Panc1 (cell line): ENCODE data around the gene MAGI3. TPM values are rescaled to one million over a fixed set of nuclear protein-coding genes. Genes with fewer than 3 reads are reported as not detected.

Source experiments
- ATAC-seq: fragments of 200-7000 bp; cut with Tn5 transposase; 2 replicates; pipeline ENCODE4 v1.9.1; 2020; ENCODE audit warnings: mild to moderate bottlenecking, moderate library complexity
- BruUV-seq: library from RNA; stranded (reverse); fragments of 400-500 nt; replicated peaks from 2 replicates; lab custom pipeline; 2021; lab: Mats Ljungman, UMichigan
- CTCF ChIA-PET: fragments of 300-600 bp; sonication (Branson Sonifier 250); formaldehyde crosslinking; loops from one replicate; lab custom pipeline; 2022; ENCODE audit warnings: antibody characterized with exemption; lab: Charles Lee
- POLR2A ChIA-PET: fragments of 300-600 bp; sonication (Branson Sonifier 250); formaldehyde crosslinking; loops from one replicate; lab custom pipeline; 2022; ENCODE audit warnings: antibody characterized with exemption; lab: Charles Lee
- DNase-seq: peaks from one replicate; pipeline ENCODE4 v3.0.0-alpha.2; 2010; ENCODE audit warnings: low read depth, low spot score
- H3K27ac ChIP-seq: 2 replicates; pipeline ENCODE4 v1.5.1; 2011; ENCODE audit warnings: mild to moderate bottlenecking, low read length, inconsistent platforms
- H3K27me3 ChIP-seq: fragments of 200-500 bp; sonication (Bioruptor generic); 2 replicates; pipeline ENCODE4 v1.6.0; 2014; ENCODE audit warnings: low read length, inconsistent platforms; ENCODE audit not compliant: control insufficient read depth, insufficient read depth
- H3K36me3 ChIP-seq: fragments of 200-500 bp; sonication (Bioruptor generic); 2 replicates; pipeline ENCODE4 v1.5.1; 2014; ENCODE audit warnings: inconsistent platforms, mild to moderate bottlenecking, low read length, moderate library complexity; ENCODE audit not compliant: control insufficient read depth, insufficient read depth
- H3K4me1 ChIP-seq: 2 replicates; pipeline ENCODE4 v1.5.1; 2011; ENCODE audit warnings: inconsistent platforms, mild to moderate bottlenecking, low read length, moderate library complexity; ENCODE audit not compliant: control insufficient read depth, insufficient read depth
- H3K4me3 ChIP-seq, 2 experiments: 2 replicates each; pipeline ENCODE4 v1.5.1; 2011 to 2012; ENCODE audit warnings: low read depth in 2 of 2, low read length in 2 of 2, mild to moderate bottlenecking in 2 of 2, inconsistent platforms in 1 of 2, moderate library complexity in 1 of 2
- H3K9me3 ChIP-seq: fragments of 200-500 bp; sonication (Bioruptor generic); 2 replicates; pipeline ENCODE4 v1.5.1; 2014; ENCODE audit warnings: low read depth, mild to moderate bottlenecking, inconsistent platforms, low read length, moderate library complexity; ENCODE audit not compliant: control insufficient read depth, insufficient read depth
- POLR2AphosphoS5 ChIP-seq: IDR thresholded peaks from 2 replicates; pipeline ENCODE4 v1.6.1; 2012; ENCODE audit warnings: mild to moderate bottlenecking, low read depth, low read length, moderate library complexity
- SIN3A ChIP-seq: IDR thresholded peaks from 2 replicates; pipeline ENCODE4 v1.6.1; 2012; ENCODE audit warnings: low read depth, mild to moderate bottlenecking, low read length, moderate library complexity, borderline replicate concordance; ENCODE audit not compliant: insufficient read depth
- TCF7L2 ChIP-seq: IDR thresholded peaks from 2 replicates; pipeline ENCODE4 v1.6.1; 2011; ENCODE audit warnings: mild to moderate bottlenecking, low read depth, low read length, inconsistent platforms
- in situ Hi-C: cut with HindIII; loops from 2 replicates; pipeline ENCODE4 v1.10.0; 2016; ENCODE audit warnings: low sequenced_read_pairs, low pct_unique_long_range_greater_than_20kb
- intact Hi-C: fragments of 100-400 bp; cut with micrococcal nuclease; formaldehyde crosslinking; loops from one replicate; pipeline ENCODE4 v1.10.0; 2022; ENCODE audit not compliant: unreplicated experiment
- total RNA-seq: library from RNA; stranded (reverse); gene quantifications from one replicate; pipeline ENCODE4 v1.2.1, GENCODE V29; 2021; ENCODE audit not compliant: unreplicated experiment
- TF ChIP-seq, protein P1 (sequence below), 2 experiments: IDR thresholded peaks; 2 replicates each; pipeline ENCODE4 v1.6.1; 2011 to 2012; ENCODE audit warnings: low read depth in 2 of 2, control low read depth in 1 of 2, low read length in 1 of 2, mild to moderate bottlenecking in 1 of 2, moderate library complexity in 1 of 2; ENCODE audit not compliant: insufficient read depth in 1 of 2
- TF ChIP-seq, protein P2 (sequence below): fragments of 450-650 bp; IDR thresholded peaks from 2 replicates; pipeline ENCODE4 v1.5.1; 2017; ENCODE audit warnings: mild to moderate bottlenecking

MAGI3 gene
- total RNA-seq, 1 experiment from 2014 or later, result 10.9 TPM

GRCh38 chr1:113438505-113439276 is 48.4 kb downstream of the MAGI3 start:
- no peak for ATAC-seq
- CTCF ChIA-PET, result interaction anchor here (0.6 kb wide), 1 partner anchor 325 kb away, joined by 3 read pairs; no protein-coding TSS in a partner anchor

DNA sequence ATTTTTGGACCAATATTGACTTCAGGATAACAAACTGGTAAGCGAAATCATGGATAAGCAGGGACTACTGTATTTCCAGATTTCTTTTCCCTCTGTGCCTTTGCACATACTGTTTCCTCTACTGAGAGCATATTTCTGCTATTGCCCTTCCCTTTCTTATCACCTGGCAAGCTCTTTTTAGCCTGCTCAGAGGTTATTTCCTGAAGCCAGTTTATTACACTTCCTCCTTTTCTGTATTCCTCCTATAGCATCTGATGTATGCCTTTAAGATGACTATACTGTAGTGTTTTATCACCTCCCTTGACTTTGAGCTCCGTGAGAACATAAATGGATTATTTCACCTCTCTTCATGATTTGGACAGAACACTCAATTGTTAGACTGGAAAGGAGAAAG is 49.0 kb downstream of the MAGI3 start:
- no TSS peak for BruUV-seq
- DNase-seq, result no peak
- in situ Hi-C loops, result no loop called here
- ATAC-seq, result no peak
- CTCF ChIA-PET, result no interaction called here
- Histone ChIP-seq H3K4me3 (no peak overlapping the region), H3K36me3 (no peaks in the 10 kb centered on the region), H3K4me1 (peaks cover 2% of the 10 kb centered on the region; the same call in 1 of the 2 replicates), H3K27me3 (no peaks in the 10 kb centered on the region), H3K27ac (no peak overlapping the region), H3K9me3 (peaks cover 4% of the 10 kb centered on the region; the same call in 1 of the 2 replicates)
- POLR2A ChIA-PET, result no interaction called here
- TF ChIP-seq TCF7L2, result no peak
- no peak for TF ChIP-seq SIN3A
- TF ChIP-seq, protein P1, sequence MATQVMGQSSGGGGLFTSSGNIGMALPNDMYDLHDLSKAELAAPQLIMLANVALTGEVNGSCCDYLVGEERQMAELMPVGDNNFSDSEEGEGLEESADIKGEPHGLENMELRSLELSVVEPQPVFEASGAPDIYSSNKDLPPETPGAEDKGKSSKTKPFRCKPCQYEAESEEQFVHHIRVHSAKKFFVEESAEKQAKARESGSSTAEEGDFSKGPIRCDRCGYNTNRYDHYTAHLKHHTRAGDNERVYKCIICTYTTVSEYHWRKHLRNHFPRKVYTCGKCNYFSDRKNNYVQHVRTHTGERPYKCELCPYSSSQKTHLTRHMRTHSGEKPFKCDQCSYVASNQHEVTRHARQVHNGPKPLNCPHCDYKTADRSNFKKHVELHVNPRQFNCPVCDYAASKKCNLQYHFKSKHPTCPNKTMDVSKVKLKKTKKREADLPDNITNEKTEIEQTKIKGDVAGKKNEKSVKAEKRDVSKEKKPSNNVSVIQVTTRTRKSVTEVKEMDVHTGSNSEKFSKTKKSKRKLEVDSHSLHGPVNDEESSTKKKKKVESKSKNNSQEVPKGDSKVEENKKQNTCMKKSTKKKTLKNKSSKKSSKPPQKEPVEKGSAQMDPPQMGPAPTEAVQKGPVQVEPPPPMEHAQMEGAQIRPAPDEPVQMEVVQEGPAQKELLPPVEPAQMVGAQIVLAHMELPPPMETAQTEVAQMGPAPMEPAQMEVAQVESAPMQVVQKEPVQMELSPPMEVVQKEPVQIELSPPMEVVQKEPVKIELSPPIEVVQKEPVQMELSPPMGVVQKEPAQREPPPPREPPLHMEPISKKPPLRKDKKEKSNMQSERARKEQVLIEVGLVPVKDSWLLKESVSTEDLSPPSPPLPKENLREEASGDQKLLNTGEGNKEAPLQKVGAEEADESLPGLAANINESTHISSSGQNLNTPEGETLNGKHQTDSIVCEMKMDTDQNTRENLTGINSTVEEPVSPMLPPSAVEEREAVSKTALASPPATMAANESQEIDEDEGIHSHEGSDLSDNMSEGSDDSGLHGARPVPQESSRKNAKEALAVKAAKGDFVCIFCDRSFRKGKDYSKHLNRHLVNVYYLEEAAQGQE (IDR thresholded peaks at IDR 0.05; ENCODE audit: insufficient read depth in 1 of 2, low read depth in 2 of 2, low read length in 1 of 2), result no peak
- no peak for TF ChIP-seq POLR2AphosphoS5
- TF ChIP-seq, protein P2, sequence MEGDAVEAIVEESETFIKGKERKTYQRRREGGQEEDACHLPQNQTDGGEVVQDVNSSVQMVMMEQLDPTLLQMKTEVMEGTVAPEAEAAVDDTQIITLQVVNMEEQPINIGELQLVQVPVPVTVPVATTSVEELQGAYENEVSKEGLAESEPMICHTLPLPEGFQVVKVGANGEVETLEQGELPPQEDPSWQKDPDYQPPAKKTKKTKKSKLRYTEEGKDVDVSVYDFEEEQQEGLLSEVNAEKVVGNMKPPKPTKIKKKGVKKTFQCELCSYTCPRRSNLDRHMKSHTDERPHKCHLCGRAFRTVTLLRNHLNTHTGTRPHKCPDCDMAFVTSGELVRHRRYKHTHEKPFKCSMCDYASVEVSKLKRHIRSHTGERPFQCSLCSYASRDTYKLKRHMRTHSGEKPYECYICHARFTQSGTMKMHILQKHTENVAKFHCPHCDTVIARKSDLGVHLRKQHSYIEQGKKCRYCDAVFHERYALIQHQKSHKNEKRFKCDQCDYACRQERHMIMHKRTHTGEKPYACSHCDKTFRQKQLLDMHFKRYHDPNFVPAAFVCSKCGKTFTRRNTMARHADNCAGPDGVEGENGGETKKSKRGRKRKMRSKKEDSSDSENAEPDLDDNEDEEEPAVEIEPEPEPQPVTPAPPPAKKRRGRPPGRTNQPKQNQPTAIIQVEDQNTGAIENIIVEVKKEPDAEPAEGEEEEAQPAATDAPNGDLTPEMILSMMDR, result no peak
- intact Hi-C loops, result no loop called here

More at GRCh38 chr1:113438505-113439276, 48.4 kb downstream of the MAGI3 start:
- no peak overlapping the region for H3K27ac ChIP-seq
- intact Hi-C loops (no loop called here), in situ Hi-C loops (no loop called here)
- H3K36me3 ChIP-seq, result no peaks in the 10 kb centered on the region
- H3K4me1 ChIP-seq, result peaks cover 3% of the 10 kb centered on the region; the same call in 1 of the 2 replicates
- H3K27me3 ChIP-seq, result no peaks in the 10 kb centered on the region
- BruUV-seq, result no TSS peak
- H3K9me3 ChIP-seq, result no peaks in the 10 kb centered on the region
- no peak overlapping the region for H3K4me3 ChIP-seq
- TF ChIP-seq, protein P2, result no peak
- no peak for TF ChIP-seq POLR2AphosphoS5
- TF ChIP-seq TCF7L2, result no peak
- TF ChIP-seq, protein P1 (IDR thresholded peaks at IDR 0.05; ENCODE audit: insufficient read depth in 1 of 2, low read depth in 2 of 2, low read length in 1 of 2), result no peak
- no peak for TF ChIP-seq SIN3A
- no peak for DNase-seq
- POLR2A ChIA-PET, result no interaction called here
